Stomach (tissue), 9 donors: ENCODE results near the gene MED13L. TPM values are rescaled to one million over a fixed set of nuclear protein-coding genes. Genes with fewer than 3 reads are reported as not detected.
A peak's percentile ranks its signal among the peaks of the same experiment; 100 is the strongest.

Experiments
- DNase-seq, 2 donors: peaks; one replicate each; pipeline versions ENCODE4 v3.0.0 to v3.0.0-alpha.2; 2013 to 2019
- H3K27ac ChIP-seq, 5 donors: fragments of 200-600 bp in 4 of 5; sonication (generic) in 4 of 5; one replicate each; pipeline ENCODE4 v1.5.1; 2013 to 2019; ENCODE audit warnings: mild to moderate bottlenecking in 1 of 5, moderate library complexity in 1 of 5
- H3K27me3 ChIP-seq, 3 donors: fragments of 200-600 bp; sonication (generic); one replicate each; pipeline ENCODE4 v1.5.1; 2017 to 2019; ENCODE audit warnings: mixed run types in 1 of 3
- H3K36me3 ChIP-seq, 4 donors: fragments of 200-600 bp; sonication (generic); 1 replicate in 3 of 4; 2 replicates in 1 of 4; pipeline ENCODE4 v1.5.1; 2016 to 2019
- H3K4me1 ChIP-seq, 4 donors: fragments of 200-600 bp; sonication (generic); one replicate each; pipeline ENCODE4 v1.5.1; 2016 to 2019
- H3K4me3 ChIP-seq, 4 donors: fragments of 200-600 bp; sonication (generic) in 3 of 4; one replicate each; pipeline ENCODE4 v1.5.1; 2016 to 2019; ENCODE audit warnings: mild to moderate bottlenecking in 1 of 4
- H3K9me3 ChIP-seq, 4 donors: fragments of 200-600 bp; sonication (generic); one replicate each; pipeline ENCODE4 v1.5.1; 2016 to 2019
- CTCF ChIP-seq, 7 experiments: fragments of 450-650 bp in 4 of 7; fragments of 200-600 bp in 3 of 7; sonication (generic) in 3 of 7; IDR thresholded peaks; one replicate each; pipeline ENCODE4 v1.5.1; 2016 to 2019; ENCODE audit warnings: antibody characterized with exemption in 7 of 7, control low read depth in 2 of 7, mild to moderate bottlenecking in 1 of 7
- EP300 ChIP-seq: sonication (generic); formaldehyde crosslinking; IDR thresholded peaks from one replicate; pipeline ENCODE4 v1.6.1; 2017; ENCODE audit warnings: antibody characterized with exemption
- POLR2A ChIP-seq, 4 donors: fragments of 450-650 bp; IDR thresholded peaks; one replicate each; pipeline ENCODE4 v1.6.1; 2016; ENCODE audit warnings: antibody characterized with exemption in 4 of 4, control low read depth in 2 of 4, mild to moderate bottlenecking in 1 of 4, moderate library complexity in 1 of 4
- POLR2AphosphoS5 ChIP-seq, 3 donors: sonication (generic); formaldehyde crosslinking; IDR thresholded peaks; one replicate each; pipeline ENCODE4 v1.6.1; 2016; ENCODE audit warnings: antibody characterized with exemption in 3 of 3
- WGBS, 5 donors: extraction: QIAGEN DNeasy Blood & Tissue Kit in 3 of 5; methylation state at CpG; one replicate each; pipeline versions ENCODE4 v1.1.5 to v1.1.7; 2013 to 2018; 5-methylcytosine and 5-hydroxymethylcytosine counted together
- intact Hi-C: fragments of 100-400 bp; cut with DNase I; formaldehyde crosslinking; loops from one replicate; pipeline ENCODE4 v1.15.1; 2023; ENCODE audit warnings: low total_unique reads
- polyA plus RNA-seq, 3 donors: library from polyadenylated mRNA; stranded (reverse); fragments of 200-250 nt; gene quantifications; one replicate each; pipeline ENCODE4 v1.2.3, GENCODE V29; 2013
- total RNA-seq, 5 donors: library from RNA; depleted of rRNA; stranded (reverse); fragments of >200 nt; gene quantifications; one replicate each; pipeline versions ENCODE4 v1.1.0 to v1.2.3, GENCODE V29; 2014 to 2016
- donor health status: healthy with polysubstance abuse.
- donor health status: Bipolar disorder and iron deficiency.
- donor health status: healthy.

The MED13L gene
- total and polyA plus RNA-seq, 8 donors, result 10.4 to 305 (median 72.7) TPM

GRCh38 chr12:116263844-116264243, 13.6 kb downstream of the MED13L start:
- no peak for TF ChIP-seq EP300
- no peak for TF ChIP-seq CTCF (IDR thresholded peaks at IDR 0.05)
- TF ChIP-seq POLR2AphosphoS5 (IDR thresholded peaks at IDR 0.05), result no peak
- TF ChIP-seq POLR2A (IDR thresholded peaks at IDR 0.05), result no peak
- WGBS, 5 donors, result 18 to 41% (median 34%) methylated on average over 2 of the region's 2 CpGs
- no peaks in the 10 kb centered on the region for H3K27me3 ChIP-seq
- no peaks in the 10 kb centered on the region for H3K36me3 ChIP-seq
- no peaks in the 10 kb centered on the region for H3K9me3 ChIP-seq
- intact Hi-C loops, result no loop called here
- peak overlapping the region in 1 of 5 donors; percentile 2 for H3K27ac ChIP-seq
- H3K4me1 ChIP-seq, result peaks cover 35 to 99% (median 73%) of the 10 kb centered on the region in 4 donors
- DNase-seq, result no peak
- no peak overlapping the region for H3K4me3 ChIP-seq

GRCh38 chr12:116263431-116263830, 14.1 kb downstream of the MED13L start:
- H3K36me3 ChIP-seq, result no peaks in the 10 kb centered on the region
- 34 to 51% (median 48%) methylated on average over 1 of the region's 1 CpG for WGBS, 5 donors
- TF ChIP-seq POLR2A (IDR thresholded peaks at IDR 0.05) (no peak), POLR2AphosphoS5 (IDR thresholded peaks at IDR 0.05) (no peak), EP300 (no peak), CTCF (IDR thresholded peaks at IDR 0.05) (no peak)
- no peak overlapping the region for H3K4me3 ChIP-seq
- DNase-seq, result no peak
- intact Hi-C loops, result no loop called here
- peak overlapping the region in 1 of 5 donors; percentile 2 for H3K27ac ChIP-seq
- no peaks in the 10 kb centered on the region for H3K9me3 ChIP-seq
- H3K4me1 ChIP-seq, result peaks cover 35 to 99% (median 74%) of the 10 kb centered on the region in 4 donors
- H3K27me3 ChIP-seq, result no peaks in the 10 kb centered on the region

- no peak for DNase-seq
- no peaks in the 10 kb centered on the region for H3K9me3 ChIP-seq
- no peak overlapping the region for H3K27ac ChIP-seq
- H3K4me1 ChIP-seq, result peaks cover 35 to 99% (median 73%) of the 10 kb centered on the region in 4 donors
- H3K4me3 ChIP-seq, result no peak overlapping the region
- no peaks in the 10 kb centered on the region for H3K36me3 ChIP-seq
- intact Hi-C loops, result no loop called here
- H3K27me3 ChIP-seq, result no peaks in the 10 kb centered on the region
- no peak for TF ChIP-seq EP300
- TF ChIP-seq CTCF (IDR thresholded peaks at IDR 0.05), result no peak
- TF ChIP-seq POLR2AphosphoS5 (IDR thresholded peaks at IDR 0.05), result no peak
- TF ChIP-seq POLR2A (IDR thresholded peaks at IDR 0.05), result no peak
- 69 to 85% (median 76%) methylated on average over 2 of the region's 2 CpGs for WGBS, 5 donors
These were observed 14.8 kb downstream of the MED13L start for GRCh38 chr12:116262741-116263140.

GRCh38 chr12:116261525-116262100, 15.9 kb downstream of the MED13L start:
- DNase-seq, result no peak
- Histone ChIP-seq H3K36me3 (no peaks in the 10 kb centered on the region), H3K4me1 (peaks cover 33 to 99% (median 74%) of the 10 kb centered on the region in 4 donors), H3K4me3 (no peak overlapping the region), H3K27me3 (no peaks in the 10 kb centered on the region), H3K27ac (peak overlapping the region in 1 of 5 donors; percentile 34), H3K9me3 (no peaks in the 10 kb centered on the region)
- TF ChIP-seq POLR2A (IDR thresholded peaks at IDR 0.05) (no peak), EP300 (no peak), POLR2AphosphoS5 (IDR thresholded peaks at IDR 0.05) (no peak), CTCF (IDR thresholded peaks at IDR 0.05) (no peak)
- intact Hi-C loops, result no loop called here
- 40 to 49% (median 44%) methylated on average over 4 of the region's 4 CpGs for WGBS, 5 donors
